Spleen (tissue), 11 donors: Measurements from ENCODE around the gene LEF1. TPM values are rescaled to one million over a fixed set of nuclear protein-coding genes. Genes with fewer than 3 reads are reported as not detected.

Source experiments
- DNase-seq: peaks from one replicate; pipeline ENCODE4 v3.0.0-alpha.2; 2020
- H3K27ac ChIP-seq, 8 donors: fragments of 200-600 bp; sonication (generic) in 7 of 8; 1 replicate in 4 of 8; 2 replicates in 4 of 8; pipeline versions ENCODE4 v1.5.0 to v1.8.0; 2016 to 2021; ENCODE audit warnings: inconsistent platforms in 4 of 8, mild to moderate bottlenecking in 4 of 8, moderate library complexity in 1 of 8
- H3K27me3 ChIP-seq, 7 donors: fragments of 200-600 bp; sonication (generic) in 6 of 7; replicated peaks in 1 of 7; 1 replicate in 4 of 7; 2 replicates in 3 of 7; pipeline versions ENCODE4 v1.5.0 to v1.8.0; 2016 to 2021; ENCODE audit warnings: inconsistent platforms in 3 of 7, mild to moderate bottlenecking in 1 of 7
- H3K36me3 ChIP-seq, 6 donors: fragments of 200-600 bp; sonication (generic) in 5 of 6; 1 replicate in 4 of 6; 2 replicates in 2 of 6; pipeline versions ENCODE4 v1.5.0 to v1.8.0; 2016 to 2021; ENCODE audit warnings: inconsistent platforms in 2 of 6
- H3K4me1 ChIP-seq, 6 donors: fragments of 200-600 bp; sonication (generic) in 5 of 6; 1 replicate in 3 of 6; 2 replicates in 3 of 6; pipeline versions ENCODE4 v1.5.0 to v1.8.0; 2016 to 2021; ENCODE audit warnings: inconsistent platforms in 3 of 6
- H3K4me3 ChIP-seq, 8 donors: fragments of 200-600 bp; sonication (generic) in 7 of 8; 1 replicate in 4 of 8; 2 replicates in 4 of 8; pipeline versions ENCODE4 v1.5.0 to v1.8.0; 2016 to 2021; ENCODE audit warnings: inconsistent platforms in 4 of 8, mild to moderate bottlenecking in 4 of 8, moderate library complexity in 2 of 8
- H3K9me3 ChIP-seq, 8 donors: fragments of 200-600 bp; sonication (generic) in 7 of 8; 1 replicate in 4 of 8; 2 replicates in 4 of 8; pipeline versions ENCODE4 v1.5.0 to v1.8.0; 2016 to 2021; ENCODE audit warnings: inconsistent platforms in 4 of 8
- POLR2A ChIP-seq, 3 donors: fragments of 450-650 bp; IDR thresholded peaks; one replicate each; pipeline ENCODE4 v1.5.1; 2017; ENCODE audit warnings: antibody characterized with exemption in 3 of 3, mild to moderate bottlenecking in 1 of 3
- POLR2AphosphoS5 ChIP-seq, 3 donors: sonication (generic); formaldehyde crosslinking; IDR thresholded peaks; one replicate each; pipeline ENCODE4 v1.5.1; 2017; ENCODE audit warnings: antibody characterized with exemption in 3 of 3
- WGBS, 5 donors: extraction: QIAGEN DNeasy Blood & Tissue Kit in 3 of 5; methylation state at CpG; one replicate each; pipeline versions ENCODE4 v1.1.5 to v1.1.7; 2013 to 2018; 5-methylcytosine and 5-hydroxymethylcytosine counted together
- intact Hi-C: fragments of 100-400 bp; cut with DNase I; formaldehyde crosslinking; loops from one replicate; pipeline ENCODE4 v1.15.0; 2023; ENCODE audit warnings: low total_unique reads
- polyA plus RNA-seq, 3 donors: library from polyadenylated mRNA; stranded (reverse); fragments of 200-250 nt; gene quantifications; one replicate each; pipeline ENCODE4 v1.2.1, GENCODE V29; 2013
- total RNA-seq, 7 donors: library from RNA; depleted of rRNA in 3 of 7; stranded (reverse); fragments of >200 nt in 3 of 7; fragmentation: NEBNext Ultra II Directional in 4 of 7; extraction: Animal tissue kit (Norgen Biotek cat#: 25700) in 4 of 7; gene quantifications; one replicate each; pipeline versions ENCODE4 v1.1.0 to v1.2.1, GENCODE V29; 2016 to 2021
- TF ChIP-seq, protein P1 (sequence below), 11 experiments: fragments of 200-600 bp in 7 of 11; fragments of 450-650 bp in 4 of 11; sonication (generic) in 4 of 11; IDR thresholded peaks in 8 of 11; conservative IDR thresholded peaks in 3 of 11; 1 replicate in 7 of 11; 2 replicates in 4 of 11; pipeline versions ENCODE4 v1.4.0 to v1.8.0; 2016 to 2021; ENCODE audit warnings: antibody characterized with exemption in 11 of 11, inconsistent platforms in 4 of 11, mild to moderate bottlenecking in 1 of 11
- donor health status: healthy with polysubstance abuse.
- donor health status: DM: no; HTN: no; CAD: no; lungs with moderate emphysema.
- donor health status: DM: no; HTN: no; CAD: no.
- donor health status: Bipolar disorder and iron deficiency.
- donor health status: healthy.
- donor health status: DM: no; HTN: no; CAD: no.
- donor health status: DM: yes; HTN: yes; CAD: no.

The LEF1 gene
- total and polyA plus RNA-seq, 10 donors, result 7.8 to 55.4 (median 33.9) TPM

DNA sequence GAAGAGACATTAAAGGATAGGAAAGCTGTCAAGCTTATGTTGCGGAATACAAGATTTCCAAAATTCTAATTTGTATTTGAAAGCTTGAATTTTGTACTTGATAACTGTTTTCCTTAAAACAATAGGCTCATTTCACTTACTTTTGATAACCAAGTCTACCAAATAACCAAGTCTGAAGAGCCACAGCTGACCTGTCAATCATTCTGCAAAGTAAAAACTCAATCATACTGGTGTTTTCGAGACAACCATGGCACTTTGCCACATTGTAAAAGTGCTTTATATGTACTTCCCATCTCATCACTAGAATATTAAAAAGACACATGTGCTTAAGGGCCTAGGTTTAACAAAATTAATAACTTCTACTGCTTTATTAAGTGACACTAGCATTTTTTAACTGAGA, 47.9 kb downstream of the LEF1 start:
- intact Hi-C loops, result no loop called here
- TF ChIP-seq POLR2AphosphoS5 (IDR thresholded peaks at IDR 0.05) (no peak), POLR2A (IDR thresholded peaks at IDR 0.05) (no peak)
- TF ChIP-seq, protein P1, sequence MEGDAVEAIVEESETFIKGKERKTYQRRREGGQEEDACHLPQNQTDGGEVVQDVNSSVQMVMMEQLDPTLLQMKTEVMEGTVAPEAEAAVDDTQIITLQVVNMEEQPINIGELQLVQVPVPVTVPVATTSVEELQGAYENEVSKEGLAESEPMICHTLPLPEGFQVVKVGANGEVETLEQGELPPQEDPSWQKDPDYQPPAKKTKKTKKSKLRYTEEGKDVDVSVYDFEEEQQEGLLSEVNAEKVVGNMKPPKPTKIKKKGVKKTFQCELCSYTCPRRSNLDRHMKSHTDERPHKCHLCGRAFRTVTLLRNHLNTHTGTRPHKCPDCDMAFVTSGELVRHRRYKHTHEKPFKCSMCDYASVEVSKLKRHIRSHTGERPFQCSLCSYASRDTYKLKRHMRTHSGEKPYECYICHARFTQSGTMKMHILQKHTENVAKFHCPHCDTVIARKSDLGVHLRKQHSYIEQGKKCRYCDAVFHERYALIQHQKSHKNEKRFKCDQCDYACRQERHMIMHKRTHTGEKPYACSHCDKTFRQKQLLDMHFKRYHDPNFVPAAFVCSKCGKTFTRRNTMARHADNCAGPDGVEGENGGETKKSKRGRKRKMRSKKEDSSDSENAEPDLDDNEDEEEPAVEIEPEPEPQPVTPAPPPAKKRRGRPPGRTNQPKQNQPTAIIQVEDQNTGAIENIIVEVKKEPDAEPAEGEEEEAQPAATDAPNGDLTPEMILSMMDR (IDR thresholded peaks at IDR 0.05 in 8 of 11, conservative IDR thresholded peaks at IDR 0.05 in 3 of 11), result no peak
- WGBS, 5 donors, result 87 to 96% (median 91%) methylated on average over 2 of the region's 2 CpGs
- no peak overlapping the region for H3K4me3 ChIP-seq
- peaks cover 0 to 36% (median 12%) of the 10 kb centered on the region in 6 donors for H3K4me1 ChIP-seq
- H3K27ac ChIP-seq, result no peak overlapping the region
- no peaks in the 10 kb centered on the region for H3K9me3 ChIP-seq
- H3K36me3 ChIP-seq, result no peaks in the 10 kb centered on the region
- no peak for DNase-seq
- H3K27me3 ChIP-seq, result no peaks in the 10 kb centered on the region

GRCh38 chr4:108119199-108119800, 49.4 kb downstream of the LEF1 start:
- Histone ChIP-seq H3K27me3 (no peaks in the 10 kb centered on the region), H3K27ac (peak overlapping the region in 1 of 8 donors; percentile 50), H3K36me3 (no peaks in the 10 kb centered on the region), H3K4me3 (no peak overlapping the region), H3K4me1 (peaks cover 0 to 46% (median 12%) of the 10 kb centered on the region in 6 donors), H3K9me3 (no peaks in the 10 kb centered on the region)
- 65 to 78% (median 74%) methylated on average over 2 of the region's 2 CpGs for WGBS, 5 donors
- intact Hi-C loops, result no loop called here
- TF ChIP-seq POLR2A (IDR thresholded peaks at IDR 0.05) (no peak), POLR2AphosphoS5 (IDR thresholded peaks at IDR 0.05) (no peak)
- TF ChIP-seq, protein P1 (IDR thresholded peaks at IDR 0.05 in 8 of 11, conservative IDR thresholded peaks at IDR 0.05 in 3 of 11), result no peak
- no peak for DNase-seq

DNA sequence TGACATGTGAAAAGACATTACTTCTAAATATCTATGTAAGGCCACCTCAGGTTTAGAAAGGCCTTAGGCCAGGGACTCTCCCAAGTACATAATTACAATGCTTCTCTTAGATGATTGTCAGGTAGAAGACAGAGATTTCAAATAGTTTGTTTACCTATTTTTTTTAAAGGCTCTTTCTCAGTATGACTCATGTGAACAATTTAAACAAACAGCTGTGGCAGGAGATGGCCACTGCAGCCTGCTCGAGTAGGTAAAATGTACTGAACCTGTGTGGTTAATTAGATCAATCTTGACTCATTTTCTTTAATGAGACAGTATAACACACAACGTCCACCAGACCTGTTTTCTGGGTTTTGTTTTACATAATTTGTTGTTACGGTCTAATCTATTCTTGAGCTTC, 50.2 kb downstream of the LEF1 start:
- WGBS, 5 donors, result 65 to 80% (median 67%) methylated on average over 3 of the region's 3 CpGs
- no peaks in the 10 kb centered on the region for H3K36me3 ChIP-seq
- H3K27ac ChIP-seq, result peak overlapping the region in 1 of 8 donors; percentile 50
- intact Hi-C loops, result no loop called here
- H3K4me1 ChIP-seq, result peaks cover 0 to 46% (median 13%) of the 10 kb centered on the region in 6 donors
- no peaks in the 10 kb centered on the region for H3K9me3 ChIP-seq
- no peak overlapping the region for H3K4me3 ChIP-seq
- TF ChIP-seq POLR2A (IDR thresholded peaks at IDR 0.05) (no peak), POLR2AphosphoS5 (IDR thresholded peaks at IDR 0.05) (no peak)
- TF ChIP-seq, protein P1 (IDR thresholded peaks at IDR 0.05 in 8 of 11, conservative IDR thresholded peaks at IDR 0.05 in 3 of 11), result no peak
- DNase-seq, result no peak
- H3K27me3 ChIP-seq, result no peaks in the 10 kb centered on the region

- no peak for DNase-seq
- TF ChIP-seq POLR2AphosphoS5 (IDR thresholded peaks at IDR 0.05), result no peak
- no peak for TF ChIP-seq POLR2A (IDR thresholded peaks at IDR 0.05)
- TF ChIP-seq, protein P1 (IDR thresholded peaks at IDR 0.05 in 8 of 11, conservative IDR thresholded peaks at IDR 0.05 in 3 of 11), result no peak
Observed at GRCh38 chr4:108117418-108118182, 51.1 kb downstream of the LEF1 start.

More at GRCh38 chr4:108117418-108118182, 51.1 kb downstream of the LEF1 start:
- H3K27me3 ChIP-seq, result no peaks in the 10 kb centered on the region
- no peak overlapping the region for H3K4me3 ChIP-seq
- peak overlapping the region in 2 of 8 donors; percentile 35 to 50 for H3K27ac ChIP-seq
- intact Hi-C loops, result no loop called here
- peaks cover 0 to 51% (median 16%) of the 10 kb centered on the region in 6 donors for H3K4me1 ChIP-seq
- H3K36me3 ChIP-seq, result no peaks in the 10 kb centered on the region
- no peaks in the 10 kb centered on the region for H3K9me3 ChIP-seq
- 62 to 79% (median 73%) methylated on average over 7 of the region's 7 CpGs for WGBS, 5 donors
